Loucy (cell line): Measurements from ENCODE around the gene RRP8.

Source experiments
- EZH2phosphoT487 ChIP-seq: fragments of 200-600 bp; IDR thresholded peaks from 2 replicates; pipeline ENCODE4 v1.6.1; 2018; ENCODE audit warnings: antibody characterized with exemption, mild to moderate bottlenecking, moderate library complexity, borderline replicate concordance
- TF ChIP-seq, protein P1 (sequence below): fragments of 200-600 bp; sonication (generic); conservative IDR thresholded peaks from 2 replicates; pipeline ENCODE4 v1.5.1; 2014; ENCODE audit warnings: mild to moderate bottlenecking, antibody characterized with exemption, low read length

DNA sequence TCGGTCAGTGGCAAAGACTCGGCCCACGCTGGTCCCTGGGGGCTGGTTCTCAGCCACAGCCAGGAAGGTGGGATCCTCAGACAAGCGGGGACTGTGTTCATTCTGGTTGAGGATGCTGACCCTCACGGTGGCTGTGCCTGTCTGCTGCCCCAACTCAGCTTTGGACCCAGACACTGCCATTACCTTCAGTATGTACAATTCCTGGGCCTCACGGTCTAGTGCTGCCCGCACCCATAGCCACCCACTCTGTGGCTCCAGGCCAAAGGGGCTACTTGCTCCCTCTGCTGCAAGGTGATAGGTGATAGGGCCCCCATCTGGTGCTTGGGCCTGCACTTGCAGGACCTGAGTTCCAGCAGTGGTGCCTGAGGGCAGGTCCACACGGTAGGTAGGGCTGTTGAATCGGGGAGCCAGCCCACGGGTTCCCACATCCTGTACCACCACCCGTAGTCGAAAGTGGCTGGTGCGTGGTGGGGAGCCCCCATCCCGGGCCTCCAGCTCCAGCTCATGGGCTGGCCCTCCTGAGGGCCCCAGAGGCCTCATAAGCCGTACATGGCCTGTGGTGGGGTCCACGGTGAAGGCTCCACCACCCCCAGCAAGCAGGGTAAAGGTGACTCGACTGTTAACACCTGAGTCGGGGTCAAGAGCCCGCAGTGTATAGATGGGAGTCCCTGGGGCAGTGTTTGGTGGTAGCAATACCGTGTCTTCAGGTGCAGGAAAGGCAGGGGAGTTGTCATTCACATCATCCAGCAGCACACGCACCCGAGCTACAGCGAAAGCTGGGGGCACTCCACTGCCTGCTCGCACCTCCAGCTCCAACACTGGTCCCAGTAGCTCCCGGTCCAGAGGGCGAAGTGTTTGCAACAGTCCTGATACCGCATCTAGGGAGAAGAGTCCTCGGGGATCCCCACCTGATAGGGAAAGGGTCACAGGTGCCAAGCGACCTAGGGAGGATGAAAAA, 29.0 kb upstream of the RRP8 start:
- TF ChIP-seq, protein P1, sequence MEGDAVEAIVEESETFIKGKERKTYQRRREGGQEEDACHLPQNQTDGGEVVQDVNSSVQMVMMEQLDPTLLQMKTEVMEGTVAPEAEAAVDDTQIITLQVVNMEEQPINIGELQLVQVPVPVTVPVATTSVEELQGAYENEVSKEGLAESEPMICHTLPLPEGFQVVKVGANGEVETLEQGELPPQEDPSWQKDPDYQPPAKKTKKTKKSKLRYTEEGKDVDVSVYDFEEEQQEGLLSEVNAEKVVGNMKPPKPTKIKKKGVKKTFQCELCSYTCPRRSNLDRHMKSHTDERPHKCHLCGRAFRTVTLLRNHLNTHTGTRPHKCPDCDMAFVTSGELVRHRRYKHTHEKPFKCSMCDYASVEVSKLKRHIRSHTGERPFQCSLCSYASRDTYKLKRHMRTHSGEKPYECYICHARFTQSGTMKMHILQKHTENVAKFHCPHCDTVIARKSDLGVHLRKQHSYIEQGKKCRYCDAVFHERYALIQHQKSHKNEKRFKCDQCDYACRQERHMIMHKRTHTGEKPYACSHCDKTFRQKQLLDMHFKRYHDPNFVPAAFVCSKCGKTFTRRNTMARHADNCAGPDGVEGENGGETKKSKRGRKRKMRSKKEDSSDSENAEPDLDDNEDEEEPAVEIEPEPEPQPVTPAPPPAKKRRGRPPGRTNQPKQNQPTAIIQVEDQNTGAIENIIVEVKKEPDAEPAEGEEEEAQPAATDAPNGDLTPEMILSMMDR: no peak
- TF ChIP-seq EZH2phosphoT487: no peak
